H9 (cell line): Measurements from ENCODE around the gene DTNB. TPM values are rescaled to one million over a fixed set of nuclear protein-coding genes. Genes with fewer than 3 reads are reported as not detected.

ENCODE experiments used
- DNase-seq: peaks from one replicate; pipeline ENCODE4 v3.0.0-alpha.2; 2017
- H2AFZ ChIP-seq: one replicate; pipeline ENCODE4 v1.6.1; 2013; ENCODE audit warnings: mild to moderate bottlenecking, low read length, control low read depth, moderate library complexity
- H2AK5ac ChIP-seq: 2 replicates; pipeline ENCODE4 v1.6.1; 2013; ENCODE audit warnings: low read length, control low read depth, mixed read lengths; ENCODE audit not compliant: insufficient read length
- H2BK120ac ChIP-seq: one replicate; pipeline ENCODE4 v1.6.1; 2013; ENCODE audit warnings: low read depth, mild to moderate bottlenecking, low read length, control low read depth, inconsistent platforms; ENCODE audit not compliant: poor library complexity, severe bottlenecking
- H2BK12ac ChIP-seq: 2 replicates; pipeline ENCODE4 v1.6.1; 2013; ENCODE audit warnings: low read length, control low read depth, mixed read lengths, low read depth; ENCODE audit not compliant: insufficient read length
- H2BK15ac ChIP-seq: 2 replicates; pipeline ENCODE4 v1.6.1; 2013; ENCODE audit warnings: low read depth, low read length, control low read depth
- H2BK20ac ChIP-seq: one replicate; pipeline ENCODE4 v1.6.1; 2013; ENCODE audit warnings: low read depth, mild to moderate bottlenecking, low read length, control low read depth, inconsistent platforms; ENCODE audit not compliant: poor library complexity, severe bottlenecking
- H2BK5ac ChIP-seq: 2 replicates; pipeline ENCODE4 v1.6.1; 2013; ENCODE audit warnings: low read length, control low read depth, mixed read lengths; ENCODE audit not compliant: insufficient read length
- H3K14ac ChIP-seq: 2 replicates; pipeline ENCODE4 v1.6.1; 2013; ENCODE audit warnings: low read length, control low read depth; ENCODE audit not compliant: insufficient read depth
- H3K18ac ChIP-seq: 2 replicates; pipeline ENCODE4 v1.6.1; 2013; ENCODE audit warnings: low read depth, mild to moderate bottlenecking, mixed read lengths, low read length, control low read depth; ENCODE audit not compliant: insufficient read length
- H3K23ac ChIP-seq: 2 replicates; pipeline ENCODE4 v1.6.1; 2013; ENCODE audit warnings: low read length, control low read depth, mixed read lengths, low read depth; ENCODE audit not compliant: insufficient read length
- H3K23me2 ChIP-seq: 2 replicates; pipeline ENCODE4 v1.6.1; 2013; ENCODE audit warnings: low read depth, mild to moderate bottlenecking, mixed read lengths, low read length, control low read depth; ENCODE audit not compliant: insufficient read length, poor library complexity, severe bottlenecking
- H3K27ac ChIP-seq: 2 replicates; pipeline ENCODE4 v1.5.1; 2013; ENCODE audit warnings: low read length, control low read depth, mixed read lengths, low read depth; ENCODE audit not compliant: insufficient read length
- H3K27me3 ChIP-seq: 2 replicates; pipeline ENCODE4 v1.6.1; 2013; ENCODE audit warnings: low read length, control low read depth, inconsistent platforms; ENCODE audit not compliant: insufficient read depth
- H3K4ac ChIP-seq: 2 replicates; pipeline ENCODE4 v1.6.1; 2013; ENCODE audit warnings: low read depth, mild to moderate bottlenecking, control low read depth, inconsistent platforms, low read length, moderate library complexity
- H3K4me1 ChIP-seq: 2 replicates; pipeline ENCODE4 v1.6.1; 2013; ENCODE audit warnings: low read length, control low read depth, inconsistent platforms; ENCODE audit not compliant: insufficient read depth
- H3K4me2 ChIP-seq: 2 replicates; pipeline ENCODE4 v1.6.1; 2013; ENCODE audit warnings: low read length, control low read depth, mixed read lengths; ENCODE audit not compliant: insufficient read length, insufficient read depth
- H3K56ac ChIP-seq: 2 replicates; pipeline ENCODE4 v1.6.1; 2013; ENCODE audit warnings: low read depth, mild to moderate bottlenecking, mixed read lengths, low read length, control low read depth; ENCODE audit not compliant: insufficient read length
- H3K79me1 ChIP-seq: 2 replicates; pipeline ENCODE4 v1.6.1; 2013; ENCODE audit warnings: low read depth, mild to moderate bottlenecking, moderate library complexity, low read length, control low read depth, inconsistent platforms; ENCODE audit not compliant: insufficient read depth, poor library complexity, severe bottlenecking
- H3K79me2 ChIP-seq: 2 replicates; pipeline ENCODE4 v1.6.1; 2013; ENCODE audit warnings: low read length, control low read depth, inconsistent platforms; ENCODE audit not compliant: insufficient read depth
- H3K9ac ChIP-seq: 2 replicates; pipeline ENCODE4 v1.6.1; 2013; ENCODE audit warnings: low read length, control low read depth, mixed read lengths; ENCODE audit not compliant: insufficient read length; ENCODE audit errors: extremely low read depth
- H3K9me3 ChIP-seq: one replicate; pipeline ENCODE4 v1.6.1; 2013; ENCODE audit warnings: low read depth, low read length, inconsistent platforms; ENCODE audit not compliant: control insufficient read depth
- H3T11ph ChIP-seq: one replicate; pipeline ENCODE4 v1.6.1; 2013; ENCODE audit warnings: mild to moderate bottlenecking, low read length, control low read depth, inconsistent platforms
- H4K20me1 ChIP-seq: one replicate; pipeline ENCODE4 v1.6.1; 2013; ENCODE audit not compliant: control insufficient read depth, insufficient read length, insufficient read depth
- H4K5ac ChIP-seq: 2 replicates; pipeline ENCODE4 v1.6.1; 2013; ENCODE audit warnings: low read depth, mild to moderate bottlenecking, mixed read lengths, low read length, control low read depth; ENCODE audit not compliant: insufficient read length
- H4K8ac ChIP-seq: replicated peaks from 2 replicates; pipeline ENCODE4 v1.6.1; 2013; ENCODE audit warnings: low read length, control low read depth, mixed read lengths, low read depth; ENCODE audit not compliant: insufficient read length
- H4K91ac ChIP-seq: 2 replicates; pipeline ENCODE4 v1.6.1; 2013; ENCODE audit warnings: low read depth, mild to moderate bottlenecking, moderate library complexity, mixed read lengths, low read length, control low read depth; ENCODE audit not compliant: insufficient read length
- H3K27ac Mint-ChIP-seq, 3 experiments: 2 replicates in 2 of 3; 3 replicates in 1 of 3; pipeline ENCODE4 v1.8.0; 2020 to 2021; ENCODE audit warnings: mixed read lengths in 3 of 3, mild to moderate bottlenecking in 1 of 3, moderate library complexity in 1 of 3
- H3K27me3 Mint-ChIP-seq: 2 replicates; pipeline ENCODE4 v1.8.0; 2021; ENCODE audit warnings: low read depth, mild to moderate bottlenecking, moderate library complexity, mixed read lengths
- H3K36me3 Mint-ChIP-seq, 3 experiments: 2 replicates in 2 of 3; 3 replicates in 1 of 3; pipeline ENCODE4 v1.8.0; 2020 to 2021; ENCODE audit warnings: low read depth in 3 of 3, mixed read lengths in 3 of 3; ENCODE audit not compliant: insufficient read depth in 1 of 3
- H3K4me1 Mint-ChIP-seq, 2 experiments: 2 replicates each; pipeline ENCODE4 v1.8.0; 2020; ENCODE audit warnings: mixed read lengths in 2 of 2
- H3K4me3 Mint-ChIP-seq, 2 experiments: 2 replicates in 1 of 2; 3 replicates in 1 of 2; pipeline ENCODE4 v1.8.0; 2020 to 2021; ENCODE audit warnings: mild to moderate bottlenecking in 2 of 2, mixed read lengths in 2 of 2, moderate library complexity in 1 of 2
- H3K9me3 Mint-ChIP-seq, 2 experiments: 2 replicates in 1 of 2; 3 replicates in 1 of 2; pipeline ENCODE4 v1.8.0; 2020; ENCODE audit warnings: mild to moderate bottlenecking in 2 of 2, mixed read lengths in 2 of 2, moderate library complexity in 1 of 2
- CTCF ChIP-seq: fragments of 200-600 bp; sonication (generic); conservative IDR thresholded peaks from 3 replicates; pipeline ENCODE4 v1.8.0; 2021; ENCODE audit warnings: antibody characterized with exemption, mild to moderate bottlenecking
- WGBS: extraction: QIAGEN DNeasy Blood & Tissue Kit; methylation state at CpG from one replicate; pipeline ENCODE4 v1.1.7; 2013; ENCODE audit warnings: missing lambda C conversion rate, low lambda C conversion rate, mixed read lengths; ENCODE audit not compliant: insufficient read length; ENCODE audit errors: extremely low coverage; 5-methylcytosine and 5-hydroxymethylcytosine counted together
- total RNA-seq: library from RNA; stranded (reverse); gene quantifications from 2 replicates; pipeline ENCODE4 v1.2.1, GENCODE V29; 2021

DTNB gene
- total RNA-seq, 1 experiment from 2014 or later = 26.7 TPM

- Mint-ChIP-seq H3K36me3 (peaks cover 20 to 24% (median 21%) of the 10 kb centered on the region in 3 experiments), H3K27me3 (no peaks in the 10 kb centered on the region), H3K27ac (peak overlapping the region in 2 of 3 experiments; percentile 68 to 82; a peak in 2 of 7 replicates), H3K9me3 (peaks cover 9 to 17% of the 10 kb centered on the region in 2 experiments; a peak in 4 of 5 replicates), H3K4me3 (no peak overlapping the region), H3K4me1 (no peaks in the 10 kb centered on the region)
- no peaks in the 10 kb centered on the region for H3K23me2 ChIP-seq
- no peak overlapping the region for H3K14ac ChIP-seq
- no peaks in the 10 kb centered on the region for H4K20me1 ChIP-seq
- no peak overlapping the region for H2BK12ac ChIP-seq
- no peak overlapping the region for H3K4me2 ChIP-seq
- no peak overlapping the region for H3K4ac ChIP-seq
- H2BK120ac ChIP-seq = no peak overlapping the region
- H4K5ac ChIP-seq = no peak overlapping the region
- no CpG with 5 or more reads among the region's 5 CpGs for WGBS
- H3K27ac ChIP-seq = no peak overlapping the region
- H2BK5ac ChIP-seq = no peak overlapping the region
- H3K56ac ChIP-seq = no peak overlapping the region
- no peaks in the 10 kb centered on the region for H3K79me2 ChIP-seq
- no peak overlapping the region for H3T11ph ChIP-seq
- no peak overlapping the region for H3K18ac ChIP-seq
- no peak overlapping the region for H2AK5ac ChIP-seq
- no peak overlapping the region for H4K8ac ChIP-seq
- H3K79me1 ChIP-seq = no peaks in the 10 kb centered on the region
- no peak for DNase-seq
- H3K27me3 ChIP-seq = no peaks in the 10 kb centered on the region
- H3K23ac ChIP-seq = no peak overlapping the region
- H3K9ac ChIP-seq = no peak overlapping the region
- H2BK15ac ChIP-seq = no peak overlapping the region
- no peak overlapping the region for H4K91ac ChIP-seq
- TF ChIP-seq CTCF = no peak
- no peaks in the 10 kb centered on the region for H3K4me1 ChIP-seq
- H2BK20ac ChIP-seq = no peak overlapping the region
- H2AFZ ChIP-seq = no peak overlapping the region
- H3K9me3 ChIP-seq = no peaks in the 10 kb centered on the region
Measured at GRCh38 chr2:25479761-25480160, 193.6 kb downstream of the DTNB start.
